Thoracic aorta (tissue), 2 donors: Measurements from ENCODE around the gene SCNM1. TPM values are rescaled to one million over a fixed set of nuclear protein-coding genes. Genes with fewer than 3 reads are reported as not detected.

ENCODE experiments used
- ATAC-seq: fragments of 150-250 bp; one replicate; pipeline ENCODE4 v1.8.0; 2017; ENCODE audit warnings: low read depth; ENCODE audit not compliant: insufficient number of reproducible peaks, low FRiP score
- DNase-seq: peaks from one replicate; pipeline ENCODE4 v3.0.0-alpha.2; 2020; ENCODE audit warnings: low spot score
- H3K27ac ChIP-seq, 2 donors: fragments of 200-600 bp; sonication (generic); 1 replicate in 1 of 2; 2 replicates in 1 of 2; pipeline ENCODE4 v1.5.1; 2016; ENCODE audit warnings: mild to moderate bottlenecking in 2 of 2, moderate library complexity in 2 of 2
- H3K27me3 ChIP-seq: fragments of 200-600 bp; sonication (generic); replicated peaks from 2 replicates; pipeline ENCODE4 v1.6.0; 2016; ENCODE audit warnings: mild to moderate bottlenecking; ENCODE audit not compliant: insufficient read depth
- H3K36me3 ChIP-seq: fragments of 200-600 bp; sonication (generic); one replicate; pipeline ENCODE4 v1.5.1; 2016
- H3K4me1 ChIP-seq, 2 donors: fragments of 200-600 bp; sonication (generic); 1 replicate in 1 of 2; 2 replicates in 1 of 2; pipeline versions ENCODE4 v1.5.1 to v1.6.0; 2016; ENCODE audit warnings: low read depth in 2 of 2, mild to moderate bottlenecking in 1 of 2; ENCODE audit not compliant: control insufficient read depth in 1 of 2
- H3K4me3 ChIP-seq: fragments of 200-600 bp; sonication (generic); 2 replicates; pipeline ENCODE4 v1.5.1; 2016; ENCODE audit warnings: mild to moderate bottlenecking
- H3K9me3 ChIP-seq: fragments of 200-600 bp; sonication (generic); 2 replicates; pipeline ENCODE4 v1.5.1; 2016
- CTCF ChIP-seq: fragments of 200-600 bp; sonication (generic); IDR thresholded peaks from one replicate; pipeline ENCODE4 v1.5.1; 2019; ENCODE audit warnings: antibody characterized with exemption
- total RNA-seq, 2 donors: library from RNA; depleted of rRNA; stranded (reverse); fragments of >200 nt; gene quantifications; one replicate each; pipeline versions ENCODE4 v1.1.0 to v1.2.3, GENCODE V29; 2016

SCNM1 gene
- total RNA-seq: 10 to 100 TPM; 19.1 to 27.7 TPM

- Histone ChIP-seq H3K36me3 (peaks cover 22% of the 10 kb centered on the region), H3K4me1 (peaks cover 9 to 27% of the 10 kb centered on the region in 2 donors), H3K4me3 (peak within 1 kb of the TSS; percentile 87), H3K27ac (peak within 1 kb of the TSS; percentile 95 to 98), H3K9me3 (no peaks in the 10 kb centered on the region), H3K27me3 (no peaks in the 10 kb centered on the region)
- DNase-seq (peak; percentile 93), ATAC-seq (peak; percentile 85)
- no peak for TF ChIP-seq CTCF
Observed at GRCh38 chr1:151165738-151166504, at the start of gene SCNM1, which contains the start of gene LYSMD1. SCNM1 (plus strand) TSS chr1:151166144; CDS start chr1:151166153, 9 bp downstream. LYSMD1 (minus strand) TSS chr1:151165902; CDS start chr1:151165258, 644 bp downstream.

- Histone ChIP-seq H3K27ac (no peak overlapping the region), H3K27me3 (no peaks in the 10 kb centered on the region), H3K9me3 (no peaks in the 10 kb centered on the region), H3K36me3 (no peaks in the 10 kb centered on the region), H3K4me3 (no peak overlapping the region), H3K4me1 (no peaks in the 10 kb centered on the region)
- TF ChIP-seq CTCF: no peak
- ATAC-seq (no peak), DNase-seq (no peak)
Observed at GRCh38 chr1:151124763-151125403, 41.1 kb upstream of the SCNM1 start.

- Histone ChIP-seq H3K4me3 (no peak overlapping the region), H3K27me3 (no peaks in the 10 kb centered on the region), H3K27ac (no peak overlapping the region), H3K36me3 (no peaks in the 10 kb centered on the region), H3K4me1 (no peaks in the 10 kb centered on the region), H3K9me3 (no peaks in the 10 kb centered on the region)
- DNase-seq (no peak), ATAC-seq (no peak)
- TF ChIP-seq CTCF: no peak
Observed at GRCh38 chr1:151128800-151129199, 37.1 kb upstream of the SCNM1 start.

- Histone ChIP-seq H3K36me3 (no peaks in the 10 kb centered on the region), H3K4me1 (no peaks in the 10 kb centered on the region), H3K27ac (no peak overlapping the region), H3K27me3 (no peaks in the 10 kb centered on the region), H3K9me3 (no peaks in the 10 kb centered on the region), H3K4me3 (peak overlapping the region; percentile 70)
- ATAC-seq: no peak
- no peak for TF ChIP-seq CTCF
- peak; percentile 29 for DNase-seq
Observed at GRCh38 chr1:151130987-151131586, 34.9 kb upstream of the SCNM1 start.

GRCh38 chr1:151131701-151132334 lies 34.1 kb upstream of the SCNM1 start:
- Histone ChIP-seq H3K4me3 (peak overlapping the region; percentile 70), H3K4me1 (no peaks in the 10 kb centered on the region), H3K9me3 (no peaks in the 10 kb centered on the region), H3K27me3 (no peaks in the 10 kb centered on the region), H3K27ac (no peak overlapping the region), H3K36me3 (peaks cover 5% of the 10 kb centered on the region)
- ATAC-seq (no peak), DNase-seq (no peak)
- no peak for TF ChIP-seq CTCF
